Measurements from ENCODE around the gene ILF3.

ILF3 gene

DNA sequence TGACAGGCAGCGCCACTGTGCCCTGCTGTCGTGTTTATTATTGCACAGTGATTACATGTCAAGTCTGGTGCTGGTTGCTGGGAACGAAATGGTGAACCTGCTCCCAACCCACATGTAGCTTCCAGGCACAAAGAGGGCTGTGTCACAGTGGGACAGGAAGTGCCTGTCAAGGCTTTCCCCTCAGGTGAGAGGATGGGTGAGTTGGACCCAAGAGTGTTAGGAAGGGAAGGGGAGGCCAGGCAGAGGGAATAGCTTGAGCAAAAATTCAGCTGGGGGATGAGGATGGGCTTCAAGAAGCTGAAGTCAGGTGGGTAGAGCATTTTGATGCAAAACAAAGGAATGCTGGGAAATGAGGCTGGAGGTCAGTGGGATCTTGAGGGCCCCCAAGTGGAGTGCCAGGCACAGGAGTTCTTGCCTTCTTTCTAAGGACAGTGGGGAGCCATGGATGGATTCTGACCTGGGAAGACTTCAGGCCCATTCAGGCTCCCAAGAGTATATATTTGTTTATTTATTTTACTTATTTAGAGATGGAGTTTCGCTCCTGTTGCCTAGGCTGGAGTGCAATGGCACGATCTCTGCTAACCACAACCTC lies 38.6 kb downstream of the ILF3 start:
- Histone ChIP-seq H3K4me1 (ENCODE audit: control insufficient read depth in 5 of 5, insufficient read depth in 5 of 5, low read length in 5 of 5) (peaks cover 7 to 24% (median 17%) of the 10 kb centered on the region in 5 donors), H3K4me3 (ENCODE audit: low read depth in 1 of 5, low read length in 5 of 5) (no peak overlapping the region), H3K9me3 (ENCODE audit: control insufficient read depth in 5 of 5, low read length in 5 of 5) (no peaks in the 10 kb centered on the region), H3K9ac (ENCODE audit: low read length in 5 of 5) (no peak overlapping the region), H3K27me3 (ENCODE audit: control insufficient read depth in 5 of 5, insufficient read depth in 4 of 5, low read length in 5 of 5) (no peaks in the 10 kb centered on the region), H3K27ac (ENCODE audit: low read depth, low read length) (no peak overlapping the region), H3K36me3 (ENCODE audit: control insufficient read depth in 5 of 5, insufficient read depth in 5 of 5, low read length in 5 of 5) (peaks cover 0 to 51% (median 47%) of the 10 kb centered on the region in 5 donors)

DNA sequence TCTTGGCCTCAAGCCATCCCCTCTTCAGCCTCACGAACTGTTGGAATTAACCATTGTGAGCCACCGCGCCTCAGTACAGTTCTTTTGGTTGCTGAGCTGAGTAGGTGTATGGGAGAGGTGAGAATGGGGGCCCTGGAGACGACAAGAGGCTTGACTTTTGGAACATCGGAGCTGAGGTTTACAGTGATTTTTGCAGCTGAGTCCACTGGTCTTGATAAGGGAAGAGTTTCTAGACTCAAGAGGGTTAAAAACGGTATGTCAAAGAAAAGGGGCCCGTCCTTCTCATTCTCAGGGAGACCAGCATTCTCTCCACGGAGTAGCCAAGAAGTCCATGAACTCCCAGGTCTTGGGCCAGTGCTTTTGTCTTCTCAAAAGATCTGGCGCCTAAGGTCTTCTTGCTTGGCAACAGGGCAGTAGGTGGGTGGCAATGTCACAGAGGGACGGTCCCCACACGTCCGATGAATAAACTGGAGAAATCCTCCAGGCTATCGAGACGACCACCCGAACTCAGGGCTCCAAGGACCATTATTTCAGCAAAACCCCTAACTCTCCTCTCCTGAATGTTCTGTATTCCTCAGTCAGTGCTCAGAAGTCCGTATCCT lies 40.7 kb downstream of the ILF3 start:
- Histone ChIP-seq H3K9me3 (ENCODE audit: control insufficient read depth in 5 of 5, low read length in 5 of 5) (no peaks in the 10 kb centered on the region), H3K27ac (ENCODE audit: low read depth, low read length) (no peak overlapping the region), H3K9ac (ENCODE audit: low read length in 5 of 5) (no peak overlapping the region), H3K4me3 (ENCODE audit: low read depth in 1 of 5, low read length in 5 of 5) (peak overlapping the region in 1 of 5 donors; percentile 50), H3K4me1 (ENCODE audit: control insufficient read depth in 5 of 5, insufficient read depth in 5 of 5, low read length in 5 of 5) (peaks cover 7 to 22% (median 17%) of the 10 kb centered on the region in 5 donors), H3K36me3 (ENCODE audit: control insufficient read depth in 5 of 5, insufficient read depth in 5 of 5, low read length in 5 of 5) (peaks cover 0 to 30% (median 28%) of the 10 kb centered on the region in 5 donors), H3K27me3 (ENCODE audit: control insufficient read depth in 5 of 5, insufficient read depth in 4 of 5, low read length in 5 of 5) (no peaks in the 10 kb centered on the region)

DNA sequence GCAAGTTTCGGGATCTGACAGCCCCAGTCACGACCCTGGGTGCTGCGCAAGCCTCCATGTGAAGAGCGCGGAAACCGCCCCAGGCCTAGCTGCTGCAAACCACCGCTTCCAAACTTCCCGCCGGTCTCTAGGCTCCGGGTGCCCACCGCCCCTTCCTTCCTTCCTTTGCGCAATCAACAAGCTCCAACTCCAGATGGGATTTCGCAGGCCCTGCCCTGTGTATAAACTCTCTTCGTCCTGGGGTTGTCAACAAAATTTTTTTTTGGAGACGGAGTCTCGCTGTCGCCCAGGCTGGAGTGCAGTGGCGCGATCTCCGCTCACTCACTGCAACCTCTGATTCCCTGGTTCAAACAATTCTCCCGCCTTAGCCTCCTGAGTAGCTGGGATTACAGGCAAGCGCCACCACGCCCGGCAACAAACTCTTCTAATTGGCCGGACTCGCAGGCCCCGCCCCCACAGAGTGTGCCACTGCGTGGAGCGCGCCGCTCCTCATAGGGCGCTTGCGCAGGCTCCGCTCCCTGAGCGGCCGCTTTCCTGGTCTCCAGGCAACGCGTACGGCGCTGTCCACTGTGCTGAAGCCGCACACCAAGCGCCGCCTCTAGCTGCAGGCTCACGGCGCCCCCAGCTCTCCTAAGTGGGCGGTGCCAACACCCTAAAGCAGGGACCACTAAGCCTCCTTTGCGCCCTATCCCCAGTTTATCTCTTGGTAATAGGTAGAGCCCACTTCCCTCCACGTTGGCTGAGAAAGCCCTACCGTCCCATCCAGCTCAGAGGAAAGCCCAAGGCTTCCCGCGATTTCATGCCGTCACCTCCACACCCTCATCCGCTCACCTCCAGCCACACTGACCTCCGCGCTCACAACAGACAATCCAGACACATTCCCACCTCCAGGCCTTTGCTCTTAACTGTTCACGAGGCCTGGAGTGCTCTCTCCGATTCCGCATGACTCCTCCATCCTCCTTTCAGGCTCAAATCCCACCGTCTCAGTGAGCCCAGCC lies 41.6 kb downstream of the ILF3 start:
- no peak overlapping the region for H3K9ac ChIP-seq (ENCODE audit: low read length in 5 of 5)
- peaks cover 0 to 21% (median 19%) of the 10 kb centered on the region in 5 donors for H3K36me3 ChIP-seq (ENCODE audit: control insufficient read depth in 5 of 5, insufficient read depth in 5 of 5, low read length in 5 of 5)
- H3K4me1 ChIP-seq (ENCODE audit: control insufficient read depth in 5 of 5, insufficient read depth in 5 of 5, low read length in 5 of 5), result peaks cover 4 to 14% (median 10%) of the 10 kb centered on the region in 5 donors
- peak overlapping the region; percentile 13 to 50 (median 26) for H3K4me3 ChIP-seq (ENCODE audit: low read depth in 1 of 5, low read length in 5 of 5)
- H3K27me3 ChIP-seq (ENCODE audit: control insufficient read depth in 5 of 5, insufficient read depth in 4 of 5, low read length in 5 of 5), result no peaks in the 10 kb centered on the region
- no peaks in the 10 kb centered on the region for H3K9me3 ChIP-seq (ENCODE audit: control insufficient read depth in 5 of 5, low read length in 5 of 5)
- H3K27ac ChIP-seq (ENCODE audit: low read depth, low read length), result no peak overlapping the region

DNA sequence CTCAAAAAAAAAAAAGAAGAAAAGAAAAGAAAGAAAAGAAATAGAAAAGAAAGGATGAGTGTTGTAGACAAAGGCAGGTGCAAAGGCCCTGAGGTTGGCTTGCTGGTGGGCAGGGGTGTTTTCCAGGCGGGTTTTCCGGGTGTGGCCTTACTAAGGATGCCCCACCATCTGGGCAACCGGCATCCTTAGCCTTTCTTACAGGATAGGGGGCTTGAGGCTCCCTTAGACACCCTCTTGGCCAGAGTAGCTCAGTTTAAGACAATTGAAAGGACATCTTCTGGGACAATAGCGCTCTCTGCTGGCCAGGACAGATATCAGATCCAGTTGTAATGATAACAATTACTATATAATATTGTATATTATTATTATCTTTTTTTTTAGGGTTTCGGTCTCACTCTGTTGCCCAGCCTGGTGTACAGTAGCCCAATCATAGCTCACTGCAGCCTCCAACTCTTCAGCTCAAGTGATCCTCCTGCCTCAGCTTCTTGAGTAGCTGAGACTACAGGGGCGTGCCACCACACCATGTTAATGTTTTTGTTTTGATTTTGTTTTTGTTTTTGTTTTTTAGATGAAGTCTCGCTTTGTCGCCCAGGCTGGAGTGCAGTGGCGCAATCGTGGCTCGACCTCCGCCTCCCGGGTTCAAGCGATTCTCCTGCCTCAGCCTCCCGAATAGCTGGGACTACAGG lies 45.6 kb downstream of the ILF3 start:
- H3K27me3 ChIP-seq (ENCODE audit: control insufficient read depth in 5 of 5, insufficient read depth in 4 of 5, low read length in 5 of 5), result no peaks in the 10 kb centered on the region
- no peaks in the 10 kb centered on the region for H3K36me3 ChIP-seq (ENCODE audit: control insufficient read depth in 5 of 5, insufficient read depth in 5 of 5, low read length in 5 of 5)
- H3K27ac ChIP-seq (ENCODE audit: low read depth, low read length), result no peak overlapping the region
- no peak overlapping the region for H3K4me3 ChIP-seq (ENCODE audit: low read depth in 1 of 5, low read length in 5 of 5)
- H3K9me3 ChIP-seq (ENCODE audit: control insufficient read depth in 5 of 5, low read length in 5 of 5), result no peaks in the 10 kb centered on the region
- H3K4me1 ChIP-seq (ENCODE audit: control insufficient read depth in 5 of 5, insufficient read depth in 5 of 5, low read length in 5 of 5), result peaks cover 4 to 29% (median 25%) of the 10 kb centered on the region in 5 donors
- no peak overlapping the region for H3K9ac ChIP-seq (ENCODE audit: low read length in 5 of 5)

DNA sequence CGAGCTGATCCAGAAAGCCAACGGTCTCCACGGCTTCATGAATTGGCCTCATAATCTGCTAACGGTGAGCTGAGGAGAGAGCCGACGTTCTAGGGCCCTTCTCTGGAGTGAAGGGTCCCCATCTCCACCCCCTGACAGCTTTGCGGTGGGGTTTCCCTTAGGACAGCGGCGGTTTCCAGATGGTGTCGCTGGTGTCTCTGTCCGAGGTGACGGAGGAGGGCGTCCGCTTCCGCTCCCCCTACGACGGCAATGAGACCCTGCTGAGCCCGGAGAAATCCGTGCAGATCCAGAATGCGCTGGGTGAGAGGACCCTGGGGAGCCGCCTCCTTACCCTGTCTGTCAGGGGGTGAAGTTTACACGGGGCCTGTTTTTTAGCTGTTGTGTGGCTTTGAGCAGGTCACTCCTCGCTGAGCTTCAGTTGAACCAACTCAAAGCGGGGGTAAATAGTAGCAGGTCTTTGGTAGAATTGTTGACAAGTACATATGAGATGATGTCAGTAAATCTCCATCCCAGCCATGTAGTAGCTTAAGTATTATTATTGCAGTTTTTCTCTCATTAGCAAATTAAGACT lies 47.9 kb downstream of the ILF3 start:
- Histone ChIP-seq H3K36me3 (ENCODE audit: control insufficient read depth in 5 of 5, insufficient read depth in 5 of 5, low read length in 5 of 5) (peaks cover 0 to 1% (median under 1%) of the 10 kb centered on the region in 5 donors), H3K9ac (ENCODE audit: low read length in 5 of 5) (peak overlapping the region; percentile 48 to 90 (median 78)), H3K4me1 (ENCODE audit: control insufficient read depth in 5 of 5, insufficient read depth in 5 of 5, low read length in 5 of 5) (peaks cover 0 to 16% (median 15%) of the 10 kb centered on the region in 5 donors), H3K27ac (ENCODE audit: low read depth, low read length) (peak overlapping the region; percentile 46), H3K9me3 (ENCODE audit: control insufficient read depth in 5 of 5, low read length in 5 of 5) (no peaks in the 10 kb centered on the region), H3K4me3 (ENCODE audit: low read depth in 1 of 5, low read length in 5 of 5) (peak overlapping the region; percentile 88 to 99 (median 89)), H3K27me3 (ENCODE audit: control insufficient read depth in 5 of 5, insufficient read depth in 4 of 5, low read length in 5 of 5) (no peaks in the 10 kb centered on the region)

DNA sequence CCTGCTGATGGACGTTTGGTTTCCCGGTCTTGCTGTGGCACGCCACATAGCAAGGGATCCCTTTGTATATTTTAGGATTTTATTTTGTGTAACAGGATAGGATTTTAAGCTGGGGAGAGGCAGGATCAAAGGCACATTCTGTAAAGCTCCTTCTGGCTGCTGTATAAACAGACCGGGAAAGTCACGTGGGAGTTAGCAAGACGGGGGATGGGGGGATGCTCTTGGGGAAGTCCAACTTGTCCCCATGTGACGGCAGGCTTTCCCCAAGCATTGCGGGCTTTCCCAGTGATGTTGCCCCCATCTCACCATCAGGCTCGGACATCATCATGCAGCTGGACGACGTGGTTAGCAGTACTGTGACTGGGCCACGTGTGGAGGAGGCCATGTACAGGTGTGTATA lies 52.8 kb downstream of the ILF3 start:
- Histone ChIP-seq H3K9me3 (ENCODE audit: control insufficient read depth in 5 of 5, low read length in 5 of 5) (no peaks in the 10 kb centered on the region), H3K27ac (ENCODE audit: low read depth, low read length) (no peak overlapping the region), H3K9ac (ENCODE audit: low read length in 5 of 5) (no peak overlapping the region), H3K4me1 (ENCODE audit: control insufficient read depth in 5 of 5, insufficient read depth in 5 of 5, low read length in 5 of 5) (peaks cover 0 to 5% (median 4%) of the 10 kb centered on the region in 5 donors), H3K4me3 (ENCODE audit: low read depth in 1 of 5, low read length in 5 of 5) (no peak overlapping the region), H3K27me3 (ENCODE audit: control insufficient read depth in 5 of 5, insufficient read depth in 4 of 5, low read length in 5 of 5) (no peaks in the 10 kb centered on the region), H3K36me3 (ENCODE audit: control insufficient read depth in 5 of 5, insufficient read depth in 5 of 5, low read length in 5 of 5) (peaks cover 0 to 25% (median 13%) of the 10 kb centered on the region in 5 donors)

DNA sequence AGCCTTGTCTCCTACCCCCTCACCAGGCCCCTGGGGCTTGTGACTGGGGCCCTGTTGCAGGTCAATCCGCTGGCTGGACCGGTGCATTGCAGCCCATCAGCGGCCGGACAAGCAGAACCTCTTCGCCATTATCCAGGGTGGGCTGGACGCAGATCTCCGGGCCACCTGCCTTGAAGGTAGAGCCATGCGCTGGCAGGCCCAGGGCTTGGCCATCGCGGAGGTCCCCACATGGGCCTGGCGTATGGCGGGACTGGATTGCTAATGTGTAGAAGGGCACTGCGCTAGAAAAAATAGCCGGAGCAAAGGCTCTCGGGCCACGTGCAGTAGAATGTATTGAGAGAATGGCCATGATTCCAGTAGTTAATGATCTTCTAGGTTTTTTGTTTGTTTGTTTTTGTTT lies 53.3 kb downstream of the ILF3 start:
- Histone ChIP-seq H3K27me3 (ENCODE audit: control insufficient read depth in 5 of 5, insufficient read depth in 4 of 5, low read length in 5 of 5) (no peaks in the 10 kb centered on the region), H3K27ac (ENCODE audit: low read depth, low read length) (no peak overlapping the region), H3K9ac (ENCODE audit: low read length in 5 of 5) (no peak overlapping the region), H3K36me3 (ENCODE audit: control insufficient read depth in 5 of 5, insufficient read depth in 5 of 5, low read length in 5 of 5) (peaks cover 0 to 29% (median 13%) of the 10 kb centered on the region in 5 donors), H3K4me1 (ENCODE audit: control insufficient read depth in 5 of 5, insufficient read depth in 5 of 5, low read length in 5 of 5) (peaks cover 0 to under 1% (median 0%) of the 10 kb centered on the region in 5 donors), H3K4me3 (ENCODE audit: low read depth in 1 of 5, low read length in 5 of 5) (no peak overlapping the region), H3K9me3 (ENCODE audit: control insufficient read depth in 5 of 5, low read length in 5 of 5) (no peaks in the 10 kb centered on the region)

DNA sequence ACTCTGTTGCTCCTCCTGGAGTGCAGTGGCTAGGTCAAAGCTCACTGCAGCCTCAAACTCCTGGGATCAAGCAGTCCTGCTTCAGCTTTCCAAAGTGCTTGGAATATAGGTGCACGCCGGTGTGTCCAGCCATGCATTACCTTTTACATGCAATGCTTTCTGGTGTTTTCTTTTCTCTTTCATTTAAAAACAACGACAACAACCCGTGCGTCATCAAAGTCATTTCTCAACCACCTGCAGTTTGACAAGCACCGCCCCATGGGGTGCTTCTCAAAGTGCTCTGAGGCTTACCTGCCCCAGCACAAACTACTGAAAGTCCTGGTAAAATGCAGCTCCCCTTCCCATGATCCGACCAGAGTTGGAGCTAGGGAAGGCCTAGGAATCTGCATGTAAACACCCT lies 54.1 kb downstream of the ILF3 start:
- H3K36me3 ChIP-seq (ENCODE audit: control insufficient read depth in 5 of 5, insufficient read depth in 5 of 5, low read length in 5 of 5), result peaks cover 0 to 36% (median 20%) of the 10 kb centered on the region in 5 donors
- no peaks in the 10 kb centered on the region for H3K27me3 ChIP-seq (ENCODE audit: control insufficient read depth in 5 of 5, insufficient read depth in 4 of 5, low read length in 5 of 5)
- H3K4me3 ChIP-seq (ENCODE audit: low read depth in 1 of 5, low read length in 5 of 5), result no peak overlapping the region

DNA sequence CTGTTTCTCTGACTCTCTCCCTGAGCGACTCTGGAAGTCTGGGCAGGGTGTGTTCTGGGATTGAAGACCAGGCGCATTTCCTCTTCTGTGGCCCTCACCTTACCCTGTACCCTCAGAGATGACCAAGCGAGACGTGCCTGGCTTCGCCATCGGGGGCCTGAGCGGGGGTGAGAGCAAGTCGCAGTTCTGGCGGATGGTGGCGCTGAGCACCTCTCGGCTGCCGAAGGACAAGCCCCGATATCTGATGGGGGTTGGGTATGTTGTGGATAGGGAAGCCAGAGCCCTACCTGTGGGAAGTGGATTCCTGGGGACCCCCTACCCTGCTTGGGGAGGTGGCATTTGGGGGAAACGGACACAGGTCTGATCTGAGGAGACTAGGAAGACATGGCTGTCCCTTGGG lies 57.9 kb downstream of the ILF3 start:
- H3K4me3 ChIP-seq (ENCODE audit: low read depth in 1 of 5, low read length in 5 of 5), result no peak overlapping the region
- H3K27ac ChIP-seq (ENCODE audit: low read depth, low read length), result no peak overlapping the region
- H3K9ac ChIP-seq (ENCODE audit: low read length in 5 of 5), result no peak overlapping the region
- peaks cover 0 to 42% (median 23%) of the 10 kb centered on the region in 5 donors for H3K36me3 ChIP-seq (ENCODE audit: control insufficient read depth in 5 of 5, insufficient read depth in 5 of 5, low read length in 5 of 5)
- no peaks in the 10 kb centered on the region for H3K9me3 ChIP-seq (ENCODE audit: control insufficient read depth in 5 of 5, low read length in 5 of 5)
- no peaks in the 10 kb centered on the region for H3K27me3 ChIP-seq (ENCODE audit: control insufficient read depth in 5 of 5, insufficient read depth in 4 of 5, low read length in 5 of 5)
- peaks cover under 1 to 4% (median 2%) of the 10 kb centered on the region in 5 donors for H3K4me1 ChIP-seq (ENCODE audit: control insufficient read depth in 5 of 5, insufficient read depth in 5 of 5, low read length in 5 of 5)

More for the DNA sequence above, 54.1 kb downstream of the ILF3 start:
- H3K9ac ChIP-seq (ENCODE audit: low read length in 5 of 5), result no peak overlapping the region
- no peaks in the 10 kb centered on the region for H3K4me1 ChIP-seq (ENCODE audit: control insufficient read depth in 5 of 5, insufficient read depth in 5 of 5, low read length in 5 of 5)
- H3K27ac ChIP-seq (ENCODE audit: low read depth, low read length), result no peak overlapping the region
- no peaks in the 10 kb centered on the region for H3K9me3 ChIP-seq (ENCODE audit: control insufficient read depth in 5 of 5, low read length in 5 of 5)
